CD1c-positive myeloid dendritic cell (primary cell): ENCODE data around the gene TBC1D5.
A peak's percentile ranks its signal among the peaks of the same experiment; 100 is the strongest.
"Not testable (repeated sequence)": the region's sequence is repeated elsewhere in the genome, so short reads cannot be mapped to it uniquely, and the experiment has no call there.

Experiments
- DNase-seq: peaks from one replicate; pipeline ENCODE4 v3.0.0-alpha.2; 2016; ENCODE audit errors: extremely low spot score

TBC1D5 gene

GRCh38 chr3:17642474-17642873 lies 100.0 kb downstream of the TBC1D5 start:
- no peak for DNase-seq

- DNase-seq: no peak
These were observed 102.0 kb downstream of the TBC1D5 start for GRCh38 chr3:17640466-17640865.

- DNase-seq: no peak
These were observed 102.7 kb downstream of the TBC1D5 start for GRCh38 chr3:17639765-17640164.

- no peak for DNase-seq
These were observed 103.2 kb downstream of the TBC1D5 start for GRCh38 chr3:17639257-17639656.

GRCh38 chr3:17638356-17638755 lies 104.1 kb downstream of the TBC1D5 start:
- peak; percentile 11 for DNase-seq

GRCh38 chr3:17635675-17636074 lies 106.8 kb downstream of the TBC1D5 start:
- DNase-seq: not testable (repeated sequence)

GRCh38 chr3:17634964-17635363 lies 107.5 kb downstream of the TBC1D5 start:
- no peak for DNase-seq

- no peak for DNase-seq
These were observed 108.2 kb downstream of the TBC1D5 start for GRCh38 chr3:17634201-17634600.

GRCh38 chr3:17632401-17633100 lies 109.9 kb downstream of the TBC1D5 start:
- peak; percentile 18 for DNase-seq

GRCh38 chr3:17631609-17632008 lies 110.8 kb downstream of the TBC1D5 start:
- no peak for DNase-seq

GRCh38 chr3:17629400-17629799 lies 113.0 kb downstream of the TBC1D5 start:
- DNase-seq: no peak

- DNase-seq: peak; percentile 50
These were observed 116.0 kb downstream of the TBC1D5 start for GRCh38 chr3:17626395-17626794.

GRCh38 chr3:17625133-17625532 lies 117.3 kb downstream of the TBC1D5 start:
- DNase-seq: no peak

GRCh38 chr3:17623464-17623863 lies 119.0 kb downstream of the TBC1D5 start:
- no peak for DNase-seq

- DNase-seq: no peak
These were observed 122.5 kb downstream of the TBC1D5 start for GRCh38 chr3:17619968-17620367.

GRCh38 chr3:17613017-17613416 lies 129.4 kb downstream of the TBC1D5 start:
- not testable (repeated sequence) for DNase-seq

- DNase-seq: no peak
These were observed 134.5 kb downstream of the TBC1D5 start for GRCh38 chr3:17607905-17608304.

- no peak for DNase-seq
These were observed 136.5 kb downstream of the TBC1D5 start for GRCh38 chr3:17605934-17606333.

- DNase-seq: no peak
These were observed 137.4 kb downstream of the TBC1D5 start for GRCh38 chr3:17605032-17605431.

GRCh38 chr3:17602126-17602525 lies 140.3 kb downstream of the TBC1D5 start:
- DNase-seq: no peak

- no peak for DNase-seq
These were observed 149.5 kb downstream of the TBC1D5 start for GRCh38 chr3:17592956-17593355.

- no peak for DNase-seq
These were observed 152.0 kb downstream of the TBC1D5 start for GRCh38 chr3:17590465-17590864.

- no peak for DNase-seq
These were observed 152.5 kb downstream of the TBC1D5 start for GRCh38 chr3:17589888-17590287.

- DNase-seq: no peak
These were observed 154.0 kb downstream of the TBC1D5 start for GRCh38 chr3:17588422-17588821.
